NB4 (cell line): Measurements from ENCODE around the gene PSMD11.

Experiments
- DNase-seq: peaks from one replicate; pipeline ENCODE4 v3.0.0; 2010; ENCODE audit warnings: low read depth
- H3K4me3 ChIP-seq: one replicate; pipeline ENCODE4 v1.5.1; 2011; ENCODE audit warnings: mild to moderate bottlenecking, low read depth, low read length, moderate library complexity
- MYC ChIP-seq: IDR thresholded peaks from 2 replicates; pipeline ENCODE4 v1.6.1; 2011; ENCODE audit warnings: low read depth, low read length
- POLR2A ChIP-seq: IDR thresholded peaks from 2 replicates; pipeline ENCODE4 v1.6.1; 2011; ENCODE audit warnings: mild to moderate bottlenecking; ENCODE audit not compliant: insufficient read length; ENCODE audit errors: extremely low read depth
- TF ChIP-seq, protein P1 (sequence below): IDR thresholded peaks from 2 replicates; pipeline ENCODE4 v1.6.1; 2011; ENCODE audit warnings: low read depth, low read length
- TF ChIP-seq, protein P2 (sequence below): IDR thresholded peaks from one replicate; pipeline ENCODE4 v1.5.1; 2012; ENCODE audit warnings: low read depth, low read length

The PSMD11 gene

DNA sequence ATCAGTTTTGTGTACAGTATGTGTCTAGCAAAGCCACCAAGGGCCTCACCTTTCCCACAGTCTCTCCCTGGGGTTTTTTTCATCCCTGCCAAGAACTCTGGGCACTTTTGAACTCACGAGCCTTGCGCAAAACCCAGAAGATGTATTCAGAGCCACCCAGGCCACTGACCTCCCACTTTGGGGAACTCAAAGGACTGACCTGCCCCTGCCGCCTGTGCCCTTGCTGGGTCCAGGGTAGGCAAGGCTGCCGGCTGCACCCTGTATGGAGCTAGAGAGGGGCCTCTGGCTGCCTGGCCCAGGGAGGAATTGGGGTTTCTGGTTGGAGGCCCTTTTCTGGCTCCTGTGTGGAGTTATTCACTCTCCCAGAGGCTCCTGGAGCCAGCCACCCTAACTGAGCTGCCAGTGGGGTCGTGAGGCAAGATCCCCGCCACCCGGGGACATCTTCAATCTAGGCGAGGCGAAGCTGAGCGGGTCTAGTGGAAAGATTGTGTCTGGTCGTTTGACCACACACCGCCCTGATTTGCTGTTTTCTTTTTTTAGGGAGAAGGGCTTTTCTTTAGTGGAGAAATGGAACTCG lies 44.4 kb downstream of the PSMD11 start:
- TF ChIP-seq, protein P1, sequence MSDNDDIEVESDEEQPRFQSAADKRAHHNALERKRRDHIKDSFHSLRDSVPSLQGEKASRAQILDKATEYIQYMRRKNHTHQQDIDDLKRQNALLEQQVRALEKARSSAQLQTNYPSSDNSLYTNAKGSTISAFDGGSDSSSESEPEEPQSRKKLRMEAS: no peak
- TF ChIP-seq, protein P2, sequence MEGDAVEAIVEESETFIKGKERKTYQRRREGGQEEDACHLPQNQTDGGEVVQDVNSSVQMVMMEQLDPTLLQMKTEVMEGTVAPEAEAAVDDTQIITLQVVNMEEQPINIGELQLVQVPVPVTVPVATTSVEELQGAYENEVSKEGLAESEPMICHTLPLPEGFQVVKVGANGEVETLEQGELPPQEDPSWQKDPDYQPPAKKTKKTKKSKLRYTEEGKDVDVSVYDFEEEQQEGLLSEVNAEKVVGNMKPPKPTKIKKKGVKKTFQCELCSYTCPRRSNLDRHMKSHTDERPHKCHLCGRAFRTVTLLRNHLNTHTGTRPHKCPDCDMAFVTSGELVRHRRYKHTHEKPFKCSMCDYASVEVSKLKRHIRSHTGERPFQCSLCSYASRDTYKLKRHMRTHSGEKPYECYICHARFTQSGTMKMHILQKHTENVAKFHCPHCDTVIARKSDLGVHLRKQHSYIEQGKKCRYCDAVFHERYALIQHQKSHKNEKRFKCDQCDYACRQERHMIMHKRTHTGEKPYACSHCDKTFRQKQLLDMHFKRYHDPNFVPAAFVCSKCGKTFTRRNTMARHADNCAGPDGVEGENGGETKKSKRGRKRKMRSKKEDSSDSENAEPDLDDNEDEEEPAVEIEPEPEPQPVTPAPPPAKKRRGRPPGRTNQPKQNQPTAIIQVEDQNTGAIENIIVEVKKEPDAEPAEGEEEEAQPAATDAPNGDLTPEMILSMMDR: no peak
- TF ChIP-seq POLR2A: no peak
- no peak for TF ChIP-seq MYC
- H3K4me3 ChIP-seq: no peak overlapping the region
- no peak for DNase-seq

DNA sequence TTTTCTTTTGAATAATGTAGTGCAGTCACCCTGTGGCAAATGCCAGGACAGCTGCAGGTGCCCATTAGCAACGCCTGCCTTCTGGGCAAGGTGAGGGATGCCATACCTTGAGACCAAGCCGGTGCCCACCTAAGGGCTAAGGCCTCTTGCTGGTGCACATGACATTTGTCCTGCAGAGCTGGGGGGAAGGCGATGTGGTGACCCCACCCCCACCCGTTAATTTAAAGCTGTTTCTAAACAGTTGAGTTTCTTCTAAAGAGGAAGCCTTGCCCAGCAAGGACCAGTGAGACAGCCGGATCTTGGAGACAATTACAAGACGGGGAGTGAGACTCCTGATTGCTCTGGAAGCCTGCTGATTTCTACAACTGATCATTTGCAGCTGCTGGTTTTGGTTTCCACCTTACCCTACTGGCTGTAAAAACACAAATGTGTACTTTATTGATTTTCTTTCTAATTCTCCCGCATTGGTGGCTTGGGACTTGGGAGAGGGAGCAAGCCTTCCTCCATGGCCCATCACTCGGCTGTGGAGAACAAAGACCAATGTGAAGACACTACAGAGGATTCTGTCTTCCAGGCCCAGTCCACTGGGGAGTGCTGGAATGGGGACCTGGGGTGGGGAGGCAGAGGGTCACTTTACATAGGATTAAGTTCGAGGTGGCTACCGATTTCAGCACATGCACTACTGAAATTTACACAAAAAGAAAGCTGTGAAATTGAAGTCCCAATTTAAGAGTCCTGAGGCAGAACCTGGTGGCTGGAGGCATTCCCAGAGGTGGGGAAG lies 45.2 kb downstream of the PSMD11 start:
- TF ChIP-seq, protein P1: no peak
- TF ChIP-seq POLR2A: no peak
- no peak for DNase-seq
- no peak overlapping the region for H3K4me3 ChIP-seq

DNA sequence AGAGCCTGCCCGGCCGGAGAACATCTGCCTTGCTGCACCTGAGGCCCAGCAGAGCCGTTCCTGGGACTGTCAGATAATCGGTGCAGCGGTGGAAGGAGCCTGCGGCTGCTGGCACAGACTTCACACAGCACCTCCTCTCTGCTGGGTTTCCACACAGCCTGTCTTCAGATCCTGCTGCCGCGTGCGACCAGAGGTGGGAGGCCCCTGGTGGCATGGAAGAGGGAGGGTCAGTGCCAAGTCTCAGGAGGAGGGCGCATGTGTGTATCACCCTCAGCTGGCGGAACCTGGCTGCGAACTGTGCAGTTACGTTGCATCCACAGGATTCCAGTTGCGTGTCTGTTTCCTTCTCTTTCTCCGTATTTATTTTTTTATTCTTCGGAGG lies 45.8 kb downstream of the PSMD11 start:
- no peak for DNase-seq
- TF ChIP-seq, protein P1: no peak
- no peak for TF ChIP-seq MYC
- no peak for TF ChIP-seq POLR2A
- TF ChIP-seq, protein P2: no peak
- no peak overlapping the region for H3K4me3 ChIP-seq

DNA sequence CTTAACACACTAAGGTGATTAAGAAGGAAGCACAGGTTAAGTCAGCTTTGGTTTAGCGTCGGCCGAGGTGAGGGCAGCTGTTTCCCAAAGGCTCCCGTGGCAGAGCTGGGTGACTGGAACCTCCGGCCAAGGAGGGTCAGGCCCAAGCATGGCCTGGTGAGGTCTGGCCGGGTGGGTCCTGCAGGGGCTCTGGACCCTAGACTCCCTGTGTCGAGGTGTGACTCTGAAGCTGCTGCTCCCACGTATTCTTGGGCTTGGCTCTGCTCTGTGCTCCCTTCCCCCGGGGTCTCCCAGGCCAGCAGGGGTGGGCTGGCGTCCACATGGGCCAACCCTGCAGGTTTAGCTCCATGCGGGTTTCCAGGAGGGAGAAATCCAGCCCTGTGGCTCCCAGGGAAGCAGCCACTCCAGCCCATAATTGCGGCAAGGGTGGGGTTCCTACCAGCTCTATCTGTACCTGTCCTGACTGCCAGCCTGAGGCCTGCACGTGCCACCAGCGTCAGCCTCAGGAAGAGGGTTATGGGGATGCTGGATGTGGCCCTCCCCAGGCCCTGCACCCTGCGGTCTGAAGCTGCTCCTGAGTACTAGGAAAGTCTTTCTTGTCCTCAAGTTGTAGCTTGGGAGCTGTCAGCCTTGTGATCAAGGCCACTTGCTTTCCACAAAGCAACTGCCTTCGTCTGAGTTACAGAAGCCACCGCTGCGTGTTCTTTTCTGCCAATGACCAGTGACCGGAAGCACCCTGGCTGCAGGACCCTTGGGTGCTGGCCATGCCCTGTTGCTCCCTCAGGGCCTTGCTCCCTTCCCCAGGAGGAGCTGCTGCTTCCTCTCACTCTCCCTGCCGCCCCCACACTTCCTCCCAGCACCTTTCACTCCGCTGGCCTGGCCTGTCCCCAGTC lies 47.3 kb downstream of the PSMD11 start:
- no peak for TF ChIP-seq POLR2A
- TF ChIP-seq, protein P2: no peak
- TF ChIP-seq, protein P1: peak; percentile 26; the same call in 1 of the 2 replicates
- H3K4me3 ChIP-seq: no peak overlapping the region
- DNase-seq: peak; percentile 65

DNA sequence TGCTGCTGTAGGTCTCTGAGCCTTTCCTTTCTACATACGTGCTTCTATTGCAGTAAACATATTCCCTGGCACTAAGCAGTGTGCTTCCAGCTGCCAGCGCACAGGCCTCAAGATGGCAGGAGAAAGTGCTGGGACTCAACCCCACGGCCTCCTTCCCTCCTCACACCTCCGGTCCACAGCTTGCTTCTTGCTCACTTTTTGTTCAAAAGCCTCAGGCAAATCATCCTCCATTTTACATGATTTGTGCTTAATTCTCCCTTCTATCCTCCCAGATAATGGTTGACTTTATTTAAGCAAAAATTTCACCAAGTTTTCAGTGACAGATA lies 47.9 kb downstream of the PSMD11 start:
- no peak overlapping the region for H3K4me3 ChIP-seq
- TF ChIP-seq, protein P1: no peak
- TF ChIP-seq MYC (no peak), POLR2A (no peak)
- TF ChIP-seq, protein P2: no peak
- DNase-seq: no peak
